ENCODE measurements around the gene HMX1.

Gene HMX1

DNA sequence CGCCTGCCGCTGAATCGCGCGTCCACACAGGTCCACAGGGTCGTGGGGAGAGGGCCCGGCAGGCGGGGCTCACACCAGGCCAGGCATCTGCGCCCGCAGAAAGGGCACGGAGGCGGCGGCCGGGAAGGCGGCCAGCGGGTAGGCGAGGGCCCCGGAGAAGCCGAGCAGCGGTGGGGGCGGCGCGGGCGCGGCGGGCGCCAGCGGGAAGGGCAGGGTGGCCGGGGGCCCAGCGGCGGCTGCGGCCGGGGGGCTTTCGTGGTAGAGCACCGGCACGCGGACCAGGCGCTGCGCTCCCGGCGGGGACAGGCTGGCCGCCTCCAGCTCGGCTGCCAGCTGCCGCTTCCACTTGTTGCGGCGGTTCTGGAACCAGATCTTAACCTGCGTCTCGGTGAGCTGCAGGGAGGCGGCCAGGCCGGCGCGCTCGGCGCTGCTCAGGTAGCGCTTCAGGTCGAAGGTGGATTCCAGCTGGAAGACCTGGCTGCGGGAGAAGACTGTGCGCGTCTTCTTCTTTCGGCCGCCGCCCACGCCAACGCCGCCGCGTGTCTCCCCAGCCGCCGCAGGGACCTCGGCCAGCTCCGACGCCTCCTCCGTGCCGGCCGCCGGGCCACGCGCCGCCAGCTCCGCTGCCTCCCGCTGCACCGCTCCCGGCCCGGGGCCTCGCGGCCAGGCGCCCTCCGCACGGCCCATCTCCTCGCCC is 3.9 kb downstream of the HMX1 start:
- DNase-seq = no peak

DNA sequence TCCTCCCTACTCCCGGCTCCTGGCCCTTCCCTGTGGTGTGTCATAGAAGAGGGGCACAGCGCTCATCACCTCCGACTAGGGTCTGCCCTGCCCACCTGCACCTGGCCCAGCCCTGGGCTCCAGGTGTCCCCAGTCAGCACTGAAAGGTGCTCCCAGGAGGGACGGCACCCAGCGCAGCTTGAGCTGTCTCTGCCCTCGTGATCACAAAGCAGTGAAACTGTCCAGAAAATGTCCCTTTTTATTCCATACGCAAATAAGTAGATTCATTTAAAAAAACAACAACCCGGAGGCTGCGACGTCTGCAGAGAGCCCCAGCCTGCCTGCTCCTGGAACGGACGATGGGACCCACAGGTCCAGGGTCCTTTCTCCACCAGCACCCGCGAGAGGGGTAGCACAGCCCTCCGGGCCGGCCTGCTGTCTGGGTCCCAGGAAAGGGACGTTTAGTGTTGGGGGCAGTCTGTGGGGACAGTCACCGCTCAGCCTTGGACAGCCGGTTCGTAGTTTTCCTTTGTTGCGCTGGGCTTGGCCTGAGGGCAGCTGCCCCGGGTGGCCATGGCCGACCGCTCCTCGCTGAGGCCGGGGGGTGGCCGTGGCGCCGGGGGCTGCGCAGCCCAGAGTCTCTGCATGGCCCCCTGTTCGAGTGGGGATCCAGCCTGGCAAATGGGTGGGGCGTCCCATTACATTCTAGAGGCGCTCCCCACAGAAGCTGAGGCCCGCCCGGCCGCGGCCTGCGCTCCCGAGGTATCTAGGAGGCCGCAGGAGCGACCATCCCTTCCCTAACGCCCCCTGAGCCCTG is 4.6 kb downstream of the HMX1 start:
- no peak for DNase-seq

DNA sequence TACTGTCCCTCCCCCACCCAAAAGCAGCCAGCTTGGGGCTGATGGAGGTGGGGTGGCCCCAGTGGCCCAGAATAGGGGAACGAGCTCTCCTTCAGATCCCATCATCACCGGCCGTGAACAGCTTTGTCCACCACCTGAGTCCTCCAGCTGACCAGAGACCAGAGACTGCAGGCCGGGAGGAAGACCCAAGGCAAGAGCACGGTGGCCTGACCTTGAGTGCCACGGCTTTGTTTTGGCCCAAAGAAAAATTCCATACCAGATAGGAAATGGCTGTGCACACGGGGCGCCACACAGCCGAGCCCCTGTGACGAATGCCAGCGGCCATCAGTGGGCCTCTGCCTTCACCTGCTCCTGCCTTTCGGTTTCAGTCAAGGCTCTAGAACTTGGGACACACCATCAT is 5.2 kb downstream of the HMX1 start:
- DNase-seq = no peak

DNA sequence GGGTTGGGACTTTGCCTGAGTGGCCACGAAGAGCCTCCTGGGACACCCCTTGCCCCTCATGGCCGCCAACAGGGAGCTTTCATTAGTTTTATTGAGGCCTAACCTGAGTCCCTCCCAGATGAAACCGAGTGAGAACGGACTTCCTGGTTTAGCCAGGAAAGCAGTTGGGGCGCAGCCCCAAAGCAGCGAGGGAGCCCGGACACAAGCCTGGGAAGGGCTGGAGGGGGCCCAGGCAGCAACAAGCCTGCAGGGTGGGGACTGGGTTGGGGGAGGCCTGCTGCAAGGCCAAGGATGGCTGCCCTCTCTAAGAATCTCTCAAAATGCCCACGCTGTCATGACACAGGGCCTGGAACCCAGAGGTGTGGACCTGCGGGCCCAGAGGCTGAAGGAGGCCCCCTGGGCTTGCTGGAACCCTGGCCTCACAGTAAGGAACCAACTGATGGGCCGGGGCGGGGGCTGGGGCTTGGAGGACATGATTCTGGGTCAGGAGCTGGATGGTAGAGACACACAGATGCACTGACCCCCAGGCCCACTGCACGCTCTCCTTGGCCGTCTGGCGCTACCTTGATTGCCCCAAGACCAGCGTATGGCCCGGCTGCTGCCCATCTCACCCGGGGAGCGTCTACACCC is 5.8 kb downstream of the HMX1 start:
- no peak for DNase-seq

DNA sequence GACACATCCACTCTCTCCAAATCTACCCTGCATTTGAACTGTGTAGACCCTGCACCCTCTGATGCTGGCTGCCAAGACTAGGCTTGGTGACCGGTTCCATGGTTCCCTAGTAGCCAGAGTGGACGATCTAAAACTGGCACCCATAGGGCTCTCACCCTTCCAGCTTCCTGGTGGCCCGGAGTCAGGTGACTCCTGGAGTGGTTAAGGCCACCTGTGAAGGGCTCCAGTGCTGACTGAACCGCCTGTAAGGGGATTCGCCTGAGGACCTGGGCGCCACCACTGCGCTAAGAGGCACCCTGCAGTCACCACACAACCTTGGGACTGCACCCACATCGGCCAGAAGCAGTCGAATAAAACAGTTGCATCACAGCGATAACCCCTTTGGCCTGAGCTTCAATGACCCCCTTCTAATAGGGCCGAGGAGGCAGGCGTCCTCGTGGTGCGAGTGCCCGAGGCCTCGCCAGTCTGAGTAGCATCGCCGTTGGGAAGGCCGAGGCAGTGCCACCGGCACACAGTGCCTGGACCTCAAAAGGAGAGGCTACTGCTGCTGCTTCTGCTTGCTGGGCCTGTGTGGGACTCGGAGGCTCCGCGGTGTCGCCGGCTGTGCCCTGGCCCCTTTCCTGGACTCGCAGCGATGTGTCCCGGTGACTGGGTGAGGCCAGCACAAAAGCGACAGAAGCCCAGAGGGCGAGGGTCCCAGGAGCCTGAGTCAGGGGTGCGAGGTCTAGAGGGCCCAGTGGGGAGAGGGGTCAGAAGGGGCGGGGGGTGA is 6.5 kb downstream of the HMX1 start:
- DNase-seq = no peak

DNA sequence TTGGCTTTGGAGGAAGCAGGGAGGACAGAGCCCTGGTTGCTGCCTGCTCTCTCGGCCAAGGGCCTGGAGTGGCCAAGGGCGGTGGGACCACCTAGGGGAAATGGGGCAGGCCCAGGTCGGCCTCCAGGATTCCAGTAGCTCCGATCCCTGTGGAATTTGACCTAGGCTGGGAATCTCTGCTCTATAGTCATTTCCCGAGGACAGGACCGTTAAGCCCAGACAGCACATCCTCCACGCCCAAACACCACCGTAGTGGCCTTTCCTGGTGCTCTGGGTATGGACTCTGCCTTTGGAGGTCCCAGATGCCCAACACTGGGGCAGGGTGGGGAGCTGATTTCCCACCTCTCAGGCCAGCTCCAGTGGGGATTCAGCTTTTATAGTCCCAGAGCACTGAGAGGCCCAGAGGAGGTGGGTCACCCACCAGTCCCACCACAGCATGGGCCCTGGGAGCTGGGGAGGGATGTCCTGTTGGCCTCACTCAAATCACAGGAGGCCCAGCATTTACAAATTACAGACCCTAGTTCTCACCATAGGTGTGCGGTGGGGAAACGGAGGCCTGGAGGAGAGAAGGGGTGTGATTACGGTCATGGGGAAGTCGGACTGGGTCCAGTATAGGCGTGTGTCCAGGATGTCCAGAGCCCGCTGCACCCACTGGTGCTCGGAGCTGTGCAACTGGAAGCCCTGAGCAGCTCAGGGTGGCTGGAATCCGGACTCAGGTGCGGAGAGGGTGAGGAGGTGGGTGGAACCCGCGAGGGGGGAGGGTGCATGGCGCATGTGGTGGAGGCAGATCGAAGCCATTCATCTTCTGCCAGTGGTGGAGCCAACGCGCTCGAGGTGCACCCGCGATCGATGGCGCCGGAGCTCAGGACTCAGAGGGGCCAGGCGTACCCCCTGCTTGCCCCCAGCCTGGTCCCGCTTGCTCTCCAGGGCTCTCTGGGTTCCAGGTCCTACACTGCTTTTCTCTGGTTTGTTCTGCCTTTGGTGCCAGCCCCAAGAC is 7.7 kb downstream of the HMX1 start:
- no peak for DNase-seq

DNA sequence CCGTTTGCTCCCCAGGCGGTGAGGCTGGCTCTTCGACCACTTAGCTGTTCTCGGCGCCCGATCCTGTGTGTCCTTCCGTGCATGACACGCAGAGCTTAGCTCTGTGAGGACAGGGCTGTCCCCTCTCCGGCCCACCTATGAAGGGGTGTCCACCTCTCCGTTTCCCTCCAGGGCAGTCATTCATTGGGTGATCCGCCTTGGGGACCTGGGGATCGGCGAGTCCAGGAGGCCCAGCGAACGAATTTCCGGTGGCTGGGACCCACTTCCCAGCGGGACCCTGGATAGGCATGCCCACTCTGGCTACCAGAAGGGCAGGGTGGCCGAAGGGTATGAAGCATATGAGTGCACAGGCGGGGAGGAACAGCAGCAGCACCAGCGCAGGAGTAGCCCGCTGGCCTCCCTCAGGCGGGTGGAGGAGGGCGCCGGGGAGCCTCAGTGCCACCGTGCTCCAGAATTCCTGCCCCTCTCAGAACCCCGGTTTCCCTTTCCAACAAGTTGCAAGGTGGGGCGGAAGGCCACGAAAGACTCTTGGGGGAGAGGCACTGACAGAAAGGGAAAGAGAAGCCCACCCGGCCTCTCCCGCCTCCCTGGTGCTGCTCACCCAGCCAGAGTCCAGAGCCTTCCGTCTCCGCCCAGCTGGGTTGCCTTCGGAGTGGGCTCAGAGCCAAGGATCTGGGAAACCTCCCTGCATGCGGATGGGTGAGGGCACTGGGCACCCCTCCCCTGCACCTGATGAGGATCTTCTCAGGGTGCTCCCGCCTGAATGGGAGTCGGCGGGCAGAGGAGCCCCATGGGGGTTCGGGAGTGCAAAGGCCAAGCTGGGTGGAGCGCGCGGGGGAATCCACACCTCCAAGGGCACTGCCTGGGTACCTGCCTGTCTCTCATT is 8.6 kb downstream of the HMX1 start:
- DNase-seq = no peak

DNA sequence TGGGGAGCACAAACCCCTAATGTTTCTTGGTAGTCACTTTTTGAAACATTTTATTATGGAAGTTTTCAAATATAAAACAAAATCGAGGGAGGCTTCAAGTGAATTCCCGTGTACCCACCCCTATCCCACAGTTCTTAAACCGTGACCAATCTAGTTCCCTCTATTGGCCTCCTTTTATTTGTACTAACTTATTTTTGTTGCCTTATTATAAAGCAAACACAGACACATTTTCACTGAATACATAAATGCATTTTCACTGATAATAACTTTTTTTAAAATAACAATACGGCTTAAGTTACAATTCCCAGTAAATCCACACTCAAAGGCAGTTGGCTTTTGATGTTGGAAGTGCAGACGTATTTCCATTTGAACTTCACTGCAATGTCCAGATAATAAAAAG is 9.3 kb downstream of the HMX1 start:
- DNase-seq = no peak

DNA sequence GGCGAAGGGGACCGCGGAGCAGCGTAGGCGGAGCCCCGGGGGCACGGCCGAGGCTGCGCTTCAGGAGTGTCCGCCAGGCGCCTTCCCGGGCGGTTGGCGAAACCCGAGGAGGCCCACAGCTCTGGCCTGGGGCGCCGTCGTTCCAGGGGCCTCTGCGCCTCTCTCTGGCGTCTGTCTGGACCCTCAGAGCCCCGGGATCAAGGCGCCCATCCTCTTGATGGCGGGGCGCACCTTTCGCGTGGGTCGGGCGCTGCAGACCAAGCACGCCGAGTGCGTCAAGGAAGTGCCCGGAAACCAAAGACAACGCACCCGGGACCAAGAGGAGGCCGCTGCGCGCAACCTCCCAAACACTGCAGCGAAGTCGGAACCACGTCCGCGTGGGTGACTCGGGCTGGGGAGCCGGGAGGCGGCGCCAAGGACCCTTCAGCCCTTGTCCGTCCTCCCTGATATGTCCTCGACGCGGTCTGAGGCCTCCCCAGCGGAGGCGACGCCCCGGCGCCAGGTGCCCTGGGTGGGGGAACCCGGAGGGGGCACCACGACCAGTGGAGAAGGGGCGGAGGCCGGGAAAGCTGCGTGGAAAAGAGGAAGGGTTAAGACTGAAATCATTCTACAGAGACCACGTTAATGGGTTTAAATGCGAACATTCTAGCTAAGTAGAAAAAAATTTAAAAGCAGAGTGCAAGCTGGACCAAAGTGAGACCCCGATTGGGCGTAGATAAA is 9.9 kb downstream of the HMX1 start:
- DNase-seq = no peak

DNA sequence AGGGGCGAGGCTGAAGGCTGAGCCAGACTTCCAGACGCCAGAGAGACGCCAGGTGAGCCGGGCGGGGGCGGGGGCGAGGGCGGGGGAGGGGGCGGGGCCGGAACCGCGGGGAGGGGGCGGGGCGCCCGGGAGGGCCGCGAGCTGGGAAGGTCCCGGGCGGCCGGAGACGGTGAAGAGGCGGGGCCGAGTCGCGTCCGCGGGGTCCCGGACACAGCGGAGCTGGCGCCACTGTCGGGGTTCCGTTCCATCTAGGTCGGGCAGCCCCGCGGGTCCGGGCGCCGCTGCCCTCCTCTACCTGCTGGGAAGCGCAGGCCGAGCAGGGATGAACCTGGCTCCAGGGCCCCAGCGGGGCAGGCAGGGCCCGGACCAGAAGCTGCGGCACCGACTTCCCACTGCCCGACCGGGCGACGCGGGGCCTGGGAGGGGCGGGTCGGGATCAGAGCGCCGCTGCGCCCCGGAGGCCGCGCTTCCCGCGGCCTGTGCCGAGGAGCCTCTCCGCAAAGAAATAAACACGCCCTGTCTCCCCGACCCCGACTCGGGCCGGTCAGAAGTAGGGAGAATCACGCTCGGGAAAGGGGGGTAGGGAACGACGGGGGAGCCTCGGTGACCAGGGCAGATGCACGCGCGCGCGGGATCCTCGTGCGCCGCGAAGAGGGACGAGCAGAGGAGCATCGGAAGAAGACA is 10.6 kb downstream of the HMX1 start:
- DNase-seq = no peak

DNA sequence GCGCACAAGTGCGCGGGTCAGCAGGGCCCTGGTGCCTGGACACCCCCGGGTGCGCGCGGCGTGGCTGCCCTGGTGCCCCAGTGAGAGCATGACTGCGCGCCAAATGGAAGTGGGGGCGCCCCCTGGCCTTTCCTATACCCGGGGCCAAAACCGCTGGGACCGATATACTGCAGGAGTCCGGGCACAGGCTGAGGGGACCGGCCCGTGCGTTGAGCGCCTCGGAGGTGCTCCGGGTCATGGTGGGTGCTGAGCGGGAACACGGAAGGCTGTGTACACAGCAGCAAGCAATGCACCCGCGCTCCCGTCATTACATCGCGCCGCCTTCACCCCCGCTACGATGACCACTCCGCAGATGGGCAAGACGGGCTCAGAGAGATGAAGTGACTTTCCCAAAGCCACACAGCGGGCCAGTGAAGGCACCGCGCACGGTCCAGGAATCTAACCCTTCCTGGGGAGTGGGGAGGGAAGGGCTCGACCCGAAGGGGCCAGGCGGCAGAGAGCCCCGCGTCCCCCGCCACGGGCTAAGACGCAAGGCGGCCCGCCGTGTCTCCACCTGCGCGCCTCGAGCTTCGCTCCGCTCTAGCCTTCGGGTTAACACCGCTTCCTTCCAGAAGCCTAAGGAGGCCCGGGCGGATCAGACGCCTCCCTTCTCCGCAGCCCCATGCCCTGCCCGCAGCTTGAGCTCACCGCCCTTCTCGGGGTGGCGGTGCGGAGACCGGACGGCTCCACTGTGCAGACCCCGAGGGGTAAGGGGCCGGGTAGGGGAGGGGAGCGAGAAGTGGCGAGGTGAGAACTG is 11.3 kb downstream of the HMX1 start:
- no peak for DNase-seq

DNA sequence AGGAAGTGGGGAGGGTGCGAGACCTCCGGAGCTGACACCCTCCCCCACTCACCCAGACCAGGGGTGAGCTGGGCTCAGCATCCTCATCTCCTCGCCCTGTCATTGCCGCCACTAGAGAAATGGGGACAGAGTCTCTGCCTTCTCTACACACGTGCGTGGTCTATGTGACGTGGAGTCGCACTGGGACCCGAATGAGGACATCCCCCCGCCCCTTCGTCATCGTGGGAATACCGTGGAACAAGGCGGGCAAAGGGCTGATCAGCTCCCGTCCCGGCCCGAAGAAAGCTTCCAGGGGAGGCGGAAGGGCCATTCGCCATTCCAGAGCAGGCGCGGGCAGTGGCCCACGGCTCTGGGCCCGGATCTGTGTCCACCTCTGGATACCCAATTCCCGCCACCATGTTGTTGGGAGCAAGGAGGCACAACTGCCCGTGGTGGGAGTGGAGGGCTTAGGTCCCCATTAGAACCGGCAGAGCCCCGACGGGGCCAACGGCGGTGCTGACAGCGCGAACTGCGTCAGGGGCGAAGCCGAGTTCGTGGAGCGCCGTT is 12.0 kb downstream of the HMX1 start:
- DNase-seq = no peak

DNA sequence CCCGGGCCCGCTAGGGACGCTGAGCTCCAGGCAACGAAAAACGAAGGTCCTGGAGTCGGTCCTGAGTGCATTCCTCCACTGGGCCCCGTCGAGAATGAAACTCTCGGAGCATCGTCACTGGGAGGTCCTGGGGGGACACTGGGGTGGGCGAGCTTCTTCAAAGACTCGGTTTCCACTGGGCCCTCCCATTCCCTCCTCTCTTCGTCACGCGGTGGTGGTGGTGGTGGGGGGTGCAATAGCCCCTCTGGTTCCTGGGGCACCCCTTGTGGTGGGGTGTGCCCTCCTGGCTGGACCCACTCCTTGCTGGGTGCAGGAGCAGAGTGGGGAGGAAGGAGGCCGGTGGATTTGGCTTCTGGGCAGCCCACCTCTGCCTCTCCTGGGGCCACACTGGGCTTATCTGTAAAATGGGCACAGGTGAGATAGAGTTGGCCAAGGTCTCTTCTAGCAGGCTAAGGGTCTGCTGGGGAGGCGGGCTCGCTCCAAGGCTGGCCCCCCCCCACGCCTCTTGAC is 12.9 kb downstream of the HMX1 start:
- no peak for DNase-seq

DNA sequence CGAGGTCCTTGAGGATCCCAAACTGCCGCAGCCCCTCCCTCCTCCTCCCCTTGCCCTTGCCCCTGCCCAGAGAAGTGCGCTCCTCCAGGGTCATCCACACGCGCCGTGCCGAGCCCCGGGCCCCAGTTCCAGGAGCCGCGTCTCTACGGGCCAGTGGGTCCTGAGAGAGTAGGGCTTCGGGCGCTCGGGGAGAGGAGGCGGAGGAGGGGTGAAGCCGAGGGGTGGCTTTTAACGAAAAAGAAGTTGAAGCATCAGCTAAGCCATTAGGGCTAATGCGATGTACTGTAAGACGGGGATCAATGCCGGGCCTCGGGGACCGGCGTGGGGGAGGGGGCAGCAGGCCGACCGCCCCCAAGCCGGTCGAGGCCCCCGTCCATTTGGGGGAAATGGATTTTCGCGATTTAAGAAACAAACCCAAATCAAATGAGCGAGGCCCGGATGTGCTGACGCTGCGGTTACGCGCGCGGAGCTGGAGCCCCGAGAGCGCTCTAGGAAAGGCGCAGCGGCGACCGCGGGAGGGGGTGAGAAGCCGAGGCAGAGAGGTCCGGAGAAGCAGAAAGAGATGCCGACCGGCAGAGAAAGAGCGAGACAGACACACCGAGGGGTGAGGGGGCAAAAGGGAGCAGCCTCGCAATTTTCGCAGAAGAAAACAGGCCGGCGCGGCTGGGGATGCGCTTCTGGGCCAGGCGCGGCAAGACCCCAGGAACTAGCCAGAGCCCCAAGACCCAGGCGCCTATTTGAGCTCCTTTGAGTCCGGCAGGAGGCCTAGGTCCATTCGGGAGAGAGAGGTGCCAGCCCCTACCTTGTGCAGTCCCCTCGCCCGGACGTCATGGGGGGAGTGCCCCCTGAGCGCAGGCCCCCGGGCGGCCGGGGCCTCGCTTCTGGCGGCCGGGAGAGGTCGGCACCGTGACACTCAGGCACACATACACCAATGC is 13.6 kb downstream of the HMX1 start:
- no peak for DNase-seq

DNA sequence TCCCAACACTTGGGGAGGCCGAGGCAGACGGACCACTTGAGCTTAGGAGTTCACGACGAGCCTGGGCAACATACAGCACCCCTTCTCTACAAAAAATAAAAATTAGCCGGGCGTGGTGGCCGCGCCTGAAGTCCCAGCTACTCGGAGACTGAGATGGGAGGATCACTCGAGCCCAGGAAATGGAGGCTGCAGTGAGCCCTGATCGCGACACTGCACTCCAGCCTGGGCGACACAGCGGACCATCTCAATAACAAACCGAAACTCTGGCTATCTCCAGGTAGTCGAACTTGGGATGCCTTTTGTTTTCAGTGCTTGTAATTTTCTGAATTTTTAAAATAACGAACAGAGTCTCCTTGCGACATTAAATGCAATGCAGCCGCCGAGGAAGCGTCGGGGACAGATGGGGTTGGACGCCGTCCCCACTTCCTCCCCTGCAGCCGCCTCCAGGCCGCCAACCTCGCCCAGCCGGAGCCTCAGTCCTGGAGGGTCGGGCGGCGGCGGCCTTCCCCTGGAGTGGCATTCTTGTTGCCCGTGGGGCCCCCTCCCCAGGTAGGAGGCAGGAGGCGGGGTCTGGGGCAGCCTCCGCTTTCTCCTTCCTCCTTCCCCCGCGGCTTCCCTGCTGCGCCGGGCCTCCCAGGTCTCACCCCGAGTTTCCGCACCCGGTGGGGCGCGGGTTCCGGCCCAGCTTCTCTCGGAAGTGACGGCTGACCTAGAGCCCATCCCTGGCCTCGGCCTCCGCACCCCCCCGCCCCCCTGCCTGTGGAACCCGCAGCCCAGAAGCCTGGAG is 14.6 kb downstream of the HMX1 start:
- DNase-seq = no peak

DNA sequence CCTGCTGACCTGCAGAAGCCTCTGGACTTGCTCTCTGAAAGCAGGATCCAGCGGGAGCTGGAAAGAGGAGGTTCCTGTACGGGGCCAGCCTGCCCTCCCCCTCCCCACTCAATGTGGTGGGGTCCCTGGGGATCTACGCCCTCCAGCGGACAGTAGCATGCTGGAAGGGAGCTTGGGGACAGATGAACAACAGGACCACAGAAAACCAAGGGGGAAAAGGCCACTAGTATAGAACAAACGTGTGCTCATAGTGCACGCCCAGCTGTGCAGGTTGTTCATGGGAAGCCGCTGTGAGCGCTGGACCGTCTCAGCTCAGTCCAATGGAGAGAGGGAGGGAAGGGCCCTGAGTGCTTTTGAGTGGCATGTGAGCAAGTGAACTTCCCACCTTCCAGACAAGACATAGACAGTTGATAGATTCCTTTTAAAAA is 15.8 kb downstream of the HMX1 start:
- no peak for DNase-seq
